HepG2 (cell line): ENCODE results near the gene RAB14. TPM values are rescaled to one million over a fixed set of nuclear protein-coding genes. Genes with fewer than 3 reads are reported as not detected.

Experiments
- AHDC1 ChIP-seq: sonication (generic); formaldehyde crosslinking; IDR thresholded peaks from 2 replicates; pipeline ENCODE4 v1.5.1; 2020; ENCODE audit warnings: mild to moderate bottlenecking, missing genetic modification reagents, borderline replicate concordance
- ARNTL ChIP-seq: sonication (generic); formaldehyde crosslinking; IDR thresholded peaks from 2 replicates; pipeline ENCODE4 v1.4.0; 2020; ENCODE audit warnings: mild to moderate bottlenecking, missing genetic modification reagents
- ERF ChIP-seq: IDR thresholded peaks from 2 replicates; pipeline ENCODE4 v1.6.1; 2018; ENCODE audit warnings: missing biosample characterization, missing genetic modification reagents
- FIP1L1 ChIP-seq: fragments of 200-400 bp; formaldehyde crosslinking; IDR thresholded peaks from 2 replicates; pipeline ENCODE4 v1.6.1; 2018; ENCODE audit warnings: low read depth, mild to moderate bottlenecking, low read length, moderate library complexity, borderline replicate concordance; ENCODE audit not compliant: insufficient read depth
- GFI1 ChIP-seq: sonication (generic); formaldehyde crosslinking; IDR thresholded peaks from 2 replicates; pipeline ENCODE4 v1.5.0; 2020; ENCODE audit warnings: missing genetic modification reagents, mild to moderate bottlenecking, borderline replicate concordance
- HOXA9 ChIP-seq: sonication (generic); formaldehyde crosslinking; IDR thresholded peaks from 2 replicates; pipeline ENCODE4 v1.8.1; 2022; ENCODE audit warnings: missing genetic modification reagents, mild to moderate bottlenecking, moderate library complexity, borderline replicate concordance
- KDM5B ChIP-seq: sonication (generic); formaldehyde crosslinking; IDR thresholded peaks from 2 replicates; pipeline ENCODE4 v1.4.0; 2020; ENCODE audit warnings: missing genetic modification reagents, mild to moderate bottlenecking, borderline replicate concordance
- NAIF1 ChIP-seq: sonication (generic); formaldehyde crosslinking; IDR thresholded peaks from 2 replicates; pipeline ENCODE4 v1.5.0; 2020; ENCODE audit warnings: mild to moderate bottlenecking, missing genetic modification reagents, borderline replicate concordance
- NONO ChIP-seq, 2 experiments: fragments of 450-650 bp in 1 of 2; sonication (generic) in 1 of 2; formaldehyde crosslinking in 1 of 2; IDR thresholded peaks in 1 of 2; conservative IDR thresholded peaks in 1 of 2; 2 replicates each; pipeline versions ENCODE4 v1.6.1 to v1.8.0; 2017 to 2022; ENCODE audit warnings: mild to moderate bottlenecking in 1 of 2, missing genetic modification reagents in 1 of 2, moderate library complexity in 1 of 2
- NR3C1 ChIP-seq: sonication (generic); formaldehyde crosslinking; IDR thresholded peaks from 2 replicates; pipeline ENCODE4 v1.4.0; 2020; ENCODE audit warnings: missing genetic modification reagents
- RFXAP ChIP-seq: sonication (generic); formaldehyde crosslinking; IDR thresholded peaks from 2 replicates; pipeline ENCODE4 v1.4.0; 2020; ENCODE audit warnings: missing genetic modification reagents, borderline replicate concordance
- THAP11 ChIP-seq: IDR thresholded peaks from 2 replicates; pipeline ENCODE4 v1.6.1; 2016; ENCODE audit warnings: missing biosample characterization, missing genetic modification reagents
- ZBTB1 ChIP-seq: sonication (generic); formaldehyde crosslinking; IDR thresholded peaks from 2 replicates; pipeline ENCODE4 v1.4.0; 2020; ENCODE audit warnings: missing genetic modification reagents, borderline replicate concordance
- ZBTB25 ChIP-seq: IDR thresholded peaks from 2 replicates; pipeline ENCODE4 v1.6.1; 2018; ENCODE audit warnings: missing genetic modification reagents
- ZMYM2 ChIP-seq: sonication (generic); formaldehyde crosslinking; IDR thresholded peaks from 2 replicates; pipeline ENCODE4 v1.8.0; 2022; ENCODE audit warnings: mild to moderate bottlenecking, missing genetic modification reagents
- ZNF136 ChIP-seq: sonication (generic); formaldehyde crosslinking; IDR thresholded peaks from 2 replicates; pipeline ENCODE4 v1.8.1; 2022; ENCODE audit warnings: low read depth, mild to moderate bottlenecking, moderate library complexity, missing genetic modification reagents
- ZNF205 ChIP-seq: IDR thresholded peaks from 2 replicates; pipeline ENCODE4 v1.6.1; 2018; ENCODE audit warnings: missing biosample characterization, missing genetic modification reagents
- ZNF382 ChIP-seq: sonication (generic); formaldehyde crosslinking; IDR thresholded peaks from 2 replicates; pipeline ENCODE4 v1.5.0; 2020; ENCODE audit warnings: missing genetic modification reagents, mild to moderate bottlenecking, borderline replicate concordance
- ZNF44 ChIP-seq: sonication (generic); formaldehyde crosslinking; IDR thresholded peaks from 2 replicates; pipeline ENCODE4 v1.5.1; 2020; ENCODE audit warnings: mild to moderate bottlenecking, missing genetic modification reagents
- ZNF543 ChIP-seq: sonication (generic); formaldehyde crosslinking; IDR thresholded peaks from 2 replicates; pipeline ENCODE4 v1.4.0; 2020; ENCODE audit warnings: mild to moderate bottlenecking, missing genetic modification reagents
- ZNF674 ChIP-seq: sonication (generic); formaldehyde crosslinking; IDR thresholded peaks from 2 replicates; pipeline ENCODE4 v1.5.0; 2020; ENCODE audit warnings: low read depth, mild to moderate bottlenecking, missing genetic modification reagents
- ZNF737 ChIP-seq: sonication (generic); formaldehyde crosslinking; IDR thresholded peaks from 2 replicates; pipeline ENCODE4 v1.5.0; 2020; ENCODE audit warnings: missing genetic modification reagents, mild to moderate bottlenecking, borderline replicate concordance
- polyA plus RNA-seq, 8 experiments: library from polyadenylated mRNA; depleted of rRNA in 3 of 8; stranded (reverse) in 7 of 8; unstranded in 1 of 8; fragments of >200 nt; fragmentation: Illumina TruSeq in 4 of 8; extraction: Trizol in 4 of 8; gene quantifications; 2 replicates each; pipeline versions ENCODE4 v1.2.1 to v1.2.3, GENCODE V29; 2011 to 2016; ENCODE audit warnings: low read depth in 4 of 8, missing spikeins in 1 of 8, mixed read lengths in 1 of 8; ENCODE audit not compliant: insufficient read depth in 1 of 8
- total RNA-seq, 5 experiments: library from RNA; depleted of rRNA; stranded (reverse); fragments of >200 nt; fragmentation: Illumina TruSeq; extraction: Trizol; gene quantifications; 2 replicates each; pipeline ENCODE4 v1.2.3, GENCODE V29; 2016; ENCODE audit warnings: low read depth in 1 of 5

Gene RAB14
- total and polyA plus RNA-seq, 2 of the 13 experiments (the other 11 are each of a cell fraction or from before 2014, with no cell fraction given): 17.4 to 19.3 TPM

GRCh38 chr9:121201738-121202533, at the start of gene RAB14 (continued):
- peak; percentile 53; the same call in 1 of the 2 replicates for TF ChIP-seq ZNF44 (CRISPR knock-in tag)
- TF ChIP-seq NONO (IDR thresholded peaks at IDR 0.05): no peak
- peak; percentile 86 for TF ChIP-seq NONO (CRISPR knock-in tag; conservative IDR thresholded peaks at IDR 0.05)
- peak; percentile 77 for TF ChIP-seq ZNF205
- peak; percentile 37; the same call in 1 of the 2 replicates for TF ChIP-seq ARNTL (CRISPR knock-in tag)
- peak; percentile 47; the same call in 1 of the 2 replicates for TF ChIP-seq AHDC1 (CRISPR knock-in tag)
- 0 out of 2 replicates have a peak, but pooled peaks have one; percentile 46 for TF ChIP-seq ZNF136
- peak; percentile 64; the same call in 1 of the 2 replicates for TF ChIP-seq KDM5B (CRISPR knock-in tag)
- TF ChIP-seq ZNF674 (CRISPR knock-in tag): 0 out of 2 replicates have a peak, but pooled peaks have one; percentile 42
- peak; percentile 32; the same call in 1 of the 2 replicates for TF ChIP-seq ZNF543 (CRISPR knock-in tag)
- no peak for TF ChIP-seq ZNF737 (CRISPR knock-in tag)
- TF ChIP-seq ZNF382 (CRISPR knock-in tag): no peak
- TF ChIP-seq RFXAP (CRISPR knock-in tag): 0 out of 2 replicates have a peak, but pooled peaks have one; percentile 29
- TF ChIP-seq ZMYM2 (CRISPR knock-in tag): peak; percentile 99
- TF ChIP-seq GFI1 (CRISPR knock-in tag): 0 out of 2 replicates have a peak, but pooled peaks have one; percentile 20
- TF ChIP-seq ZBTB25: 0 out of 2 replicates have a peak, but pooled peaks have one; percentile 36
- TF ChIP-seq NAIF1 (CRISPR knock-in tag): 0 out of 2 replicates have a peak, but pooled peaks have one; percentile 74
- TF ChIP-seq FIP1L1: peak; percentile 36; the same call in 1 of the 2 replicates
- peak; percentile 84 for TF ChIP-seq THAP11 (CRISPR knock-in tag)
- TF ChIP-seq ERF: peak; percentile 74
- TF ChIP-seq NR3C1 (CRISPR knock-in tag): no peak
- TF ChIP-seq ZBTB1 (CRISPR knock-in tag): no peak
- TF ChIP-seq HOXA9 (CRISPR knock-in tag): 0 out of 2 replicates have a peak, but pooled peaks have one; percentile 16
